Liver (tissue), 9 donors: ENCODE data around the gene ZFYVE9. TPM values are rescaled to one million over a fixed set of nuclear protein-coding genes. Genes with fewer than 3 reads are reported as not detected.

Experiments used
- DNase-seq: peaks from one replicate; pipeline ENCODE4 v3.0.0-alpha.2; 2017; ENCODE audit warnings: low spot score
- H3K27ac ChIP-seq, 2 donors: one replicate each; pipeline ENCODE4 v1.7.0; 2013; ENCODE audit warnings: inconsistent platforms in 2 of 2, low read length in 2 of 2, control low read depth in 1 of 2, low read depth in 1 of 2, mild to moderate bottlenecking in 1 of 2
- H3K27me3 ChIP-seq, 4 donors: one replicate each; pipeline versions ENCODE4 v1.6.1 to v1.7.0; 2013; ENCODE audit warnings: low read length in 3 of 4, inconsistent platforms in 1 of 4, mild to moderate bottlenecking in 1 of 4, moderate library complexity in 1 of 4; ENCODE audit not compliant: control insufficient read depth in 4 of 4, insufficient read depth in 4 of 4
- H3K36me3 ChIP-seq, 4 donors: one replicate each; pipeline versions ENCODE4 v1.6.1 to v1.7.0; 2013; ENCODE audit warnings: low read length in 3 of 4, mild to moderate bottlenecking in 3 of 4, low read depth in 1 of 4, moderate library complexity in 1 of 4; ENCODE audit not compliant: control insufficient read depth in 4 of 4, insufficient read depth in 3 of 4
- H3K4me1 ChIP-seq, 4 donors: one replicate each; pipeline versions ENCODE4 v1.6.1 to v1.7.0; 2013; ENCODE audit warnings: low read length in 3 of 4, mild to moderate bottlenecking in 3 of 4, moderate library complexity in 1 of 4; ENCODE audit not compliant: control insufficient read depth in 4 of 4, insufficient read depth in 4 of 4
- H3K4me3 ChIP-seq, 3 donors: one replicate each; pipeline versions ENCODE4 v1.6.1 to v1.7.0; 2013; ENCODE audit warnings: low read length in 3 of 3, control low read depth in 1 of 3, low read depth in 1 of 3, mild to moderate bottlenecking in 1 of 3
- H3K9ac ChIP-seq, 2 donors: one replicate each; pipeline ENCODE4 v1.7.0; 2013; ENCODE audit warnings: low read length in 2 of 2, mild to moderate bottlenecking in 2 of 2, moderate library complexity in 2 of 2, control low read depth in 1 of 2, low read depth in 1 of 2
- H3K9me3 ChIP-seq, 4 donors: one replicate each; pipeline versions ENCODE4 v1.6.1 to v1.7.0; 2013; ENCODE audit warnings: low read length in 3 of 4; ENCODE audit not compliant: control insufficient read depth in 4 of 4
- ATF3 ChIP-seq: IDR thresholded peaks from 2 replicates; pipeline ENCODE4 v1.6.1; 2016; ENCODE audit warnings: antibody characterized with exemption
- CTCF ChIP-seq: fragments of 150-350 bp; IDR thresholded peaks from 2 replicates; pipeline ENCODE4 v1.5.1; 2017; ENCODE audit warnings: improper control_type of control experiment, low read depth, low read length; ENCODE audit not compliant: missing input control
- FOXA1 ChIP-seq: IDR thresholded peaks from 2 replicates; pipeline ENCODE4 v1.6.1; 2016; ENCODE audit warnings: antibody characterized with exemption
- GABPA ChIP-seq, 2 donors: IDR thresholded peaks in 1 of 2; conservative IDR thresholded peaks in 1 of 2; 2 replicates each; pipeline ENCODE4 v1.6.1; 2016; ENCODE audit warnings: antibody characterized with exemption in 2 of 2, mild to moderate bottlenecking in 1 of 2, moderate library complexity in 1 of 2
- HNF4A ChIP-seq, 2 donors: conservative IDR thresholded peaks; 2 replicates each; pipeline ENCODE4 v1.6.1; 2016; ENCODE audit warnings: antibody characterized with exemption in 2 of 2, mild to moderate bottlenecking in 2 of 2
- HNF4G ChIP-seq: IDR thresholded peaks from 2 replicates; pipeline ENCODE4 v1.6.1; 2016; ENCODE audit warnings: antibody characterized with exemption
- JUND ChIP-seq, 2 donors: IDR thresholded peaks; 2 replicates each; pipeline ENCODE4 v1.6.1; 2016; ENCODE audit warnings: antibody characterized with exemption in 2 of 2
- RAD21 ChIP-seq, 2 donors: IDR thresholded peaks; 2 replicates each; pipeline ENCODE4 v1.6.1; 2016; ENCODE audit warnings: antibody characterized with exemption in 2 of 2, mild to moderate bottlenecking in 2 of 2
- RXRA ChIP-seq, 2 donors: IDR thresholded peaks; 2 replicates each; pipeline ENCODE4 v1.6.1; 2017 to 2018; ENCODE audit warnings: antibody characterized with exemption in 2 of 2, mild to moderate bottlenecking in 1 of 2
- SP1 ChIP-seq: IDR thresholded peaks from 2 replicates; pipeline ENCODE4 v1.6.1; 2018; ENCODE audit warnings: antibody characterized with exemption, mild to moderate bottlenecking
- TAF1 ChIP-seq: conservative IDR thresholded peaks from 2 replicates; pipeline ENCODE4 v1.6.1; 2016; ENCODE audit warnings: antibody characterized with exemption, mild to moderate bottlenecking
- YY1 ChIP-seq: IDR thresholded peaks from 2 replicates; pipeline ENCODE4 v1.6.1; 2016; ENCODE audit warnings: antibody characterized with exemption, mild to moderate bottlenecking
- ZBTB33 ChIP-seq: IDR thresholded peaks from 2 replicates; pipeline ENCODE4 v1.6.1; 2016; ENCODE audit warnings: antibody characterized with exemption
- WGBS: extraction: QIAGEN DNeasy Blood & Tissue Kit; methylation state at CpG from one replicate; pipeline ENCODE4 v1.1.7; 2013; 5-methylcytosine and 5-hydroxymethylcytosine counted together
- polyA plus RNA-seq, 2 donors: library from polyadenylated mRNA; stranded (reverse) in 1 of 2; unstranded in 1 of 2; fragments of 200-250 nt in 1 of 2; fragments of >200 nt in 1 of 2; fragmentation: Nextera tagmentation in 1 of 2; extraction: Ambion mirVana in 1 of 2; gene quantifications; one replicate each; pipeline versions ENCODE4 v1.2.1 to v1.2.3, GENCODE V29; 2013 to 2015
- total RNA-seq, 2 donors: library from RNA; depleted of rRNA; stranded (reverse); fragments of >200 nt; gene quantifications; one replicate each; pipeline ENCODE4 v1.2.3, GENCODE V29; 2014
- donor health status: healthy.
- donor health status: healthy.
- donor health status: healthy.
- donor health status: healthy.
- donor health status: healthy.

The ZFYVE9 gene
- total and polyA plus RNA-seq, 4 donors = 3.8 to 20.9 (median 7.7) TPM

GRCh38 chr1:52263153-52263910, 121.4 kb downstream of the ZFYVE9 start:
- H3K36me3 ChIP-seq = no peaks in the 10 kb centered on the region
- TF ChIP-seq SP1 (peak; percentile 14), RXRA (IDR thresholded peaks at IDR 0.05) (peak in 1 of 2 donors; percentile 18), CTCF (no peak)
- no peak for DNase-seq
- H3K9me3 ChIP-seq = no peaks in the 10 kb centered on the region
- H3K27ac ChIP-seq = no peak overlapping the region
- peaks cover 0 to 7% (median 6%) of the 10 kb centered on the region in 4 donors for H3K4me1 ChIP-seq
- no peak overlapping the region for H3K9ac ChIP-seq
- no peak overlapping the region for H3K4me3 ChIP-seq
- 50% methylated on average over 3 of the region's 3 CpGs for WGBS
- no peaks in the 10 kb centered on the region for H3K27me3 ChIP-seq

DNA sequence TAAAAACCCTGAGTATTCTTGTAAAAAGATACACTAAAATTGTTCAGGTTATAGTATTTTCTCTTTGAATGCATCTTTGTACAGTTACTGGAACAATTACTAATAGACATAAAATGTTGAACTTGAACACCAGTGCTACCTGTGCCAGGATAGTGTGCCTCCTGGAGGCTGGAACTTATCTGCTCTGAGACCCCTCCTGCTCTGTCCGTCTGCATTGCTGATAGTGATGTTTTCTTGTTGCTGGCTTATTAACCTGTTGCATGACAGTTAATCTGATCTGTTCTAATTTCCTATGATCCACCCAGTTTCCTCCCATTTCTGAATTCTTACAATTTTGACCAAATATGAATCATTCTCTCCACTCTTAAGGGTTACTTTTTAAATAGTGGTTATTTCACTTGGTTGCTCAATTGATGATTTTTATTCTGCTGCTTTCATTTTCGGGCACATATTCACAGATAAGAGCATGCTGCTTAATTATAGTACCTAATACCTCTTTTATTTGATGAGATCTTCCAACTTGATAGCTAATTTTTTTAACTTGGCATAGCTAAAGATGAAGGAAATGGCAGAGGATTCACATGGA, 122.7 kb downstream of the ZFYVE9 start:
- WGBS = 61% methylated on average over 2 of the region's 2 CpGs
- Histone ChIP-seq H3K36me3 (peaks cover 0 to 4% (median 0%) of the 10 kb centered on the region in 4 donors), H3K27me3 (no peaks in the 10 kb centered on the region), H3K27ac (no peak overlapping the region), H3K9ac (no peak overlapping the region), H3K4me3 (no peak overlapping the region), H3K4me1 (peaks cover 0 to 7% (median 6%) of the 10 kb centered on the region in 4 donors), H3K9me3 (no peaks in the 10 kb centered on the region)
- DNase-seq = no peak
- TF ChIP-seq FOXA1 (no peak), SP1 (no peak), RAD21 (IDR thresholded peaks at IDR 0.05) (no peak), TAF1 (no peak), JUND (IDR thresholded peaks at IDR 0.05) (no peak), GABPA (IDR thresholded peaks at IDR 0.05 in 1 of 2, conservative IDR thresholded peaks at IDR 0.05 in 1 of 2) (no peak), HNF4G (no peak)

DNA sequence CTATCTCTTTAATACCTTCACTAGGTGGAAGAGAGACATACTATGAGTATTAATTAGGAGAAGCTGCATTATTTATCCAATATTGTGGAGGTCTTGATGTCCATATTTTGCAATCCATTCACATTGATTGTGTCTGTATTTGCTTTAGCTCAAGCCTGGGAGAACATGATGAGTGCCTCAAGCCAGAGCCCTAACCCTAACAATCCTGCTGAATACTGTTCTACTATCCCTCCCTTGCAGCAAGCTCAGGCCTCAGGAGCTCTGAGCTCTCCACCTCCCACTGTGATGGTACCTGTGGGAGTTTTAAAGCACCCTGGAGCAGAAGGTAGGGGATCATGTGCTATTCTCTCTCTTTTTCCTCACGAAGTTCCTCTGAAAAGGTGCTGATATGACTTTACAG, 124.6 kb downstream of the ZFYVE9 start:
- H3K4me1 ChIP-seq = peaks cover 0 to 7% (median 6%) of the 10 kb centered on the region in 4 donors
- no peaks in the 10 kb centered on the region for H3K9me3 ChIP-seq
- no peak for TF ChIP-seq YY1
- TF ChIP-seq HNF4A (conservative IDR thresholded peaks at IDR 0.05) = no peak
- no peak for TF ChIP-seq ZBTB33
- no peak for TF ChIP-seq JUND (IDR thresholded peaks at IDR 0.05)
- TF ChIP-seq ATF3 = no peak
- H3K36me3 ChIP-seq = peaks cover 0 to 4% (median 0%) of the 10 kb centered on the region in 4 donors
- H3K9ac ChIP-seq = no peak overlapping the region
- no peak overlapping the region for H3K4me3 ChIP-seq
- DNase-seq = no peak
- H3K27me3 ChIP-seq = no peaks in the 10 kb centered on the region
- no peak overlapping the region for H3K27ac ChIP-seq
- 92% methylated on average over 1 of the region's 1 CpG for WGBS
